ENCODE data around the gene CYP3A5.
"Not testable (repeated sequence)": the region's sequence is repeated elsewhere in the genome, so short reads cannot be mapped to it uniquely, and the experiment has no call there.

- TF ChIP-seq, protein P1, sequence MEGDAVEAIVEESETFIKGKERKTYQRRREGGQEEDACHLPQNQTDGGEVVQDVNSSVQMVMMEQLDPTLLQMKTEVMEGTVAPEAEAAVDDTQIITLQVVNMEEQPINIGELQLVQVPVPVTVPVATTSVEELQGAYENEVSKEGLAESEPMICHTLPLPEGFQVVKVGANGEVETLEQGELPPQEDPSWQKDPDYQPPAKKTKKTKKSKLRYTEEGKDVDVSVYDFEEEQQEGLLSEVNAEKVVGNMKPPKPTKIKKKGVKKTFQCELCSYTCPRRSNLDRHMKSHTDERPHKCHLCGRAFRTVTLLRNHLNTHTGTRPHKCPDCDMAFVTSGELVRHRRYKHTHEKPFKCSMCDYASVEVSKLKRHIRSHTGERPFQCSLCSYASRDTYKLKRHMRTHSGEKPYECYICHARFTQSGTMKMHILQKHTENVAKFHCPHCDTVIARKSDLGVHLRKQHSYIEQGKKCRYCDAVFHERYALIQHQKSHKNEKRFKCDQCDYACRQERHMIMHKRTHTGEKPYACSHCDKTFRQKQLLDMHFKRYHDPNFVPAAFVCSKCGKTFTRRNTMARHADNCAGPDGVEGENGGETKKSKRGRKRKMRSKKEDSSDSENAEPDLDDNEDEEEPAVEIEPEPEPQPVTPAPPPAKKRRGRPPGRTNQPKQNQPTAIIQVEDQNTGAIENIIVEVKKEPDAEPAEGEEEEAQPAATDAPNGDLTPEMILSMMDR (IDR thresholded peaks at IDR 0.05): not testable (repeated sequence)
- TF ChIP-seq POLR2A (IDR thresholded peaks at IDR 0.05; ENCODE audit: low read length); USF2 (IDR thresholded peaks at IDR 0.05); CEBPB (IDR thresholded peaks at IDR 0.05); CBX2 (IDR thresholded peaks at IDR 0.05; ENCODE audit: borderline replicate concordance, low read depth); HOXA7 (CRISPR knock-in tag; IDR thresholded peaks at IDR 0.05); EP300 (IDR thresholded peaks at IDR 0.05); RCOR1 (IDR thresholded peaks at IDR 0.05; ENCODE audit: low read depth, low read length); NPAS2 (CRISPR knock-in tag; IDR thresholded peaks at IDR 0.05; ENCODE audit: borderline replicate concordance); ZFP36 (IDR thresholded peaks at IDR 0.05; ENCODE audit: borderline replicate concordance, partially characterized antibody); MYC (IDR thresholded peaks at IDR 0.05; ENCODE audit: borderline replicate concordance, low read length); NR3C1 (IDR thresholded peaks at IDR 0.05); MAFK (IDR thresholded peaks at IDR 0.05; ENCODE audit: partially characterized antibody): not testable (repeated sequence)
- TF ChIP-seq, protein P2, sequence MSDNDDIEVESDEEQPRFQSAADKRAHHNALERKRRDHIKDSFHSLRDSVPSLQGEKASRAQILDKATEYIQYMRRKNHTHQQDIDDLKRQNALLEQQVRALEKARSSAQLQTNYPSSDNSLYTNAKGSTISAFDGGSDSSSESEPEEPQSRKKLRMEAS (IDR thresholded peaks at IDR 0.05): not testable (repeated sequence)
These were observed 26.5 kb downstream of the CYP3A5 start for GRCh38 chr7:99653269-99653668.

All from A549 (cell line).